K562 (cell line): ENCODE results near the gene RAB40B. TPM values are rescaled to one million over a fixed set of nuclear protein-coding genes. Genes with fewer than 3 reads are reported as not detected.
A peak's percentile ranks its signal among the peaks of the same experiment; 100 is the strongest.

Experiments used
- ARID1B ChIP-seq: fragments of 450-650 bp; IDR thresholded peaks from 2 replicates; pipeline ENCODE4 v1.6.1; 2016; ENCODE audit warnings: antibody characterized with exemption, mild to moderate bottlenecking, inconsistent platforms
- CC2D1A ChIP-seq: fragments of 450-650 bp; IDR thresholded peaks from 2 replicates; pipeline ENCODE4 v1.6.1; 2017; ENCODE audit warnings: mild to moderate bottlenecking
- CREB1 ChIP-seq, 2 experiments: sonication (generic) in 1 of 2; formaldehyde crosslinking in 1 of 2; IDR thresholded peaks; 2 replicates each; pipeline versions ENCODE4 v1.6.1 to v1.8.0; 2012 to 2022; ENCODE audit warnings: inconsistent platforms in 1 of 2, mild to moderate bottlenecking in 1 of 2, missing genetic modification reagents in 1 of 2, moderate library complexity in 1 of 2
- CREM ChIP-seq: IDR thresholded peaks from 2 replicates; pipeline ENCODE4 v1.6.1; 2014; ENCODE audit warnings: antibody characterized with exemption, low read depth
- DPF2 ChIP-seq: fragments of 450-650 bp; IDR thresholded peaks from 2 replicates; pipeline ENCODE4 v1.6.1; 2016
- FOSL1 ChIP-seq: fragments of 200-800 bp; sonication (Bioruptor generic); conservative IDR thresholded peaks from 2 replicates; pipeline ENCODE4 v1.6.1; 2016; ENCODE audit warnings: missing genetic modification characterization, missing compliant biosample characterization
- FOXJ2 ChIP-seq: fragments of 200-800 bp; sonication (Bioruptor generic); IDR thresholded peaks from 2 replicates; pipeline ENCODE4 v1.6.1; 2016; ENCODE audit warnings: missing genetic modification characterization, missing compliant biosample characterization
- HDAC1 ChIP-seq, 2 experiments: fragments of 450-650 bp; IDR thresholded peaks; 2 replicates each; pipeline ENCODE4 v1.6.1; 2016 to 2017; ENCODE audit warnings: inconsistent platforms in 1 of 2, mild to moderate bottlenecking in 1 of 2, moderate library complexity in 1 of 2
- JUND ChIP-seq, 2 experiments: IDR thresholded peaks; 2 replicates in 1 of 2; 3 replicates in 1 of 2; pipeline ENCODE4 v1.6.1; 2011; ENCODE audit warnings: borderline replicate concordance in 2 of 2, low read depth in 2 of 2, low read length in 2 of 2, improper control_type of control experiment in 1 of 2, missing biosample characterization in 1 of 2, missing genetic modification characterization in 1 of 2, missing genetic modification reagents in 1 of 2
- KHSRP ChIP-seq: fragments of 450-650 bp; IDR thresholded peaks from 2 replicates; pipeline ENCODE4 v1.6.1; 2017
- KLF16 ChIP-seq: IDR thresholded peaks from 2 replicates; pipeline ENCODE4 v1.6.1; 2016; ENCODE audit warnings: antibody characterized with exemption
- LCOR ChIP-seq: sonication (generic); formaldehyde crosslinking; IDR thresholded peaks from 2 replicates; pipeline ENCODE4 v1.8.0; 2022; ENCODE audit warnings: mild to moderate bottlenecking, missing genetic modification reagents
- MAZ ChIP-seq, 2 experiments: fragments of 450-650 bp in 1 of 2; sonication (generic) in 1 of 2; formaldehyde crosslinking; IDR thresholded peaks in 1 of 2; conservative IDR thresholded peaks in 1 of 2; 2 replicates each; pipeline versions ENCODE4 v1.4.0 to v1.5.0; 2020; ENCODE audit warnings: mild to moderate bottlenecking in 1 of 2, missing genetic modification reagents in 1 of 2
- PML ChIP-seq: IDR thresholded peaks from 2 replicates; pipeline ENCODE4 v1.6.1; 2012; ENCODE audit warnings: low read length, inconsistent platforms
- SAP30 ChIP-seq: fragments of 200-600 bp; sonication (generic); IDR thresholded peaks from 2 replicates; pipeline ENCODE4 v1.6.1; 2012; ENCODE audit warnings: borderline replicate concordance, low read depth, mild to moderate bottlenecking, moderate library complexity, low read length, control low read depth, inconsistent platforms; ENCODE audit not compliant: insufficient read depth, poor library complexity, severe bottlenecking
- USF1 ChIP-seq: sonication (generic); formaldehyde crosslinking; IDR thresholded peaks from 2 replicates; pipeline ENCODE4 v1.9.0; 2022; ENCODE audit warnings: mild to moderate bottlenecking, missing genetic modification reagents
- USF2 ChIP-seq: sonication (generic); formaldehyde crosslinking; IDR thresholded peaks from 2 replicates; pipeline ENCODE4 v1.5.0; 2020; ENCODE audit warnings: missing genetic modification reagents
- ZNF436 ChIP-seq: fragments of 250-450, 450-650 bp; sonication (Bioruptor Pico); formaldehyde crosslinking; IDR thresholded peaks from 2 replicates; pipeline ENCODE4 v1.7.0; 2020; ENCODE audit warnings: mild to moderate bottlenecking
- ZNF589 ChIP-seq: fragments of 200-800 bp; sonication (Bioruptor generic); IDR thresholded peaks from 2 replicates; pipeline ENCODE4 v1.6.1; 2016; ENCODE audit warnings: low read depth, missing genetic modification characterization, missing compliant biosample characterization
- ZNF699 ChIP-seq: fragments of 250-450 bp; sonication (Bioruptor Pico); IDR thresholded peaks from 2 replicates; pipeline ENCODE4 v1.8.0; 2021; ENCODE audit warnings: mild to moderate bottlenecking, moderate library complexity; ENCODE audit not compliant: insufficient replicate concordance
- polyA plus RNA-seq, 8 experiments: library from polyadenylated mRNA; depleted of rRNA in 4 of 8; stranded (reverse) in 5 of 8; unstranded in 3 of 8; fragments of >200 nt; fragmentation: Nextera tagmentation in 2 of 8; fragmentation: Illumina TruSeq in 1 of 8; extraction: Ambion mirVana in 2 of 8; extraction: Trizol in 1 of 8; gene quantifications; 2 replicates each; pipeline versions ENCODE4 v1.2.1 to v1.2.3, GENCODE V29; 2011 to 2014; ENCODE audit warnings: inconsistent platforms in 1 of 8, missing spikeins in 1 of 8
- total RNA-seq, 7 experiments: library from RNA; depleted of rRNA in 6 of 7; stranded (reverse); fragments of >200 nt in 6 of 7; fragmentation: Illumina TruSeq in 2 of 7; extraction: Trizol in 2 of 7; gene quantifications; 2 replicates each; pipeline versions ENCODE4 v1.2.1 to v1.2.3, GENCODE V29; 2011 to 2021; ENCODE audit warnings: low replicate concordance in 1 of 7

RAB40B gene
- total and polyA plus RNA-seq, 9 of the 15 experiments (the other 6 are each of a cell fraction or from before 2014, with no cell fraction given) = 0.13 to 4.6 (median 1.4) TPM

GRCh38 chr17:82737967-82738877, 39.7 kb upstream of the RAB40B start (continued):
- peak; percentile 28; the same call in 1 of the 2 replicates for TF ChIP-seq CREM
- 0 out of 2 replicates have a peak, but pooled peaks have one; percentile 19 for TF ChIP-seq PML
- TF ChIP-seq JUND (IDR thresholded peaks at IDR 0.05; ENCODE audit: borderline replicate concordance, low read depth, low read length) = peak; percentile 25; the same call in 1 of the 2 replicates
- TF ChIP-seq JUND (tag; IDR thresholded peaks at IDR 0.05; ENCODE audit: borderline replicate concordance, low read depth, low read length) = peak; percentile 16; the same call in 1 of the 3 replicates
- peak; percentile 54 for TF ChIP-seq SAP30
- 0 out of 2 replicates have a peak, but pooled peaks have one; percentile 23 for TF ChIP-seq USF2
- TF ChIP-seq ARID1B = peak; percentile 55
- TF ChIP-seq LCOR (CRISPR knock-in tag) = peak; percentile 62; the same call in 1 of the 2 replicates
- TF ChIP-seq HDAC1 (IDR thresholded peaks at IDR 0.05) = 0 out of 4 replicates have a peak, but pooled peaks of 1 of the 2 experiments have one; percentile 36
- TF ChIP-seq FOSL1 (tag) = peak; percentile 59
- no peak for TF ChIP-seq KHSRP
- TF ChIP-seq KLF16 = 0 out of 2 replicates have a peak, but pooled peaks have one; percentile 9
- TF ChIP-seq CC2D1A = 0 out of 2 replicates have a peak, but pooled peaks have one; percentile 28
- TF ChIP-seq MAZ (CRISPR knock-in tag; conservative IDR thresholded peaks at IDR 0.05 in 1 of 2, IDR thresholded peaks at IDR 0.05 in 1 of 2) = peak; percentile 38 to 59; a peak in 3 of 4 replicates
- TF ChIP-seq ZNF589 (CRISPR knock-in tag) = 0 out of 2 replicates have a peak, but pooled peaks have one; percentile 35
- peak; percentile 60; the same call in 1 of the 2 replicates for TF ChIP-seq DPF2
- TF ChIP-seq ZNF436 (CRISPR knock-in tag) = no peak
- no peak for TF ChIP-seq CREB1 (IDR thresholded peaks at IDR 0.05)
- TF ChIP-seq CREB1 (CRISPR knock-in tag; IDR thresholded peaks at IDR 0.05) = 0 out of 2 replicates have a peak, but pooled peaks have one; percentile 36
- peak; percentile 87 for TF ChIP-seq USF1 (CRISPR knock-in tag)
- TF ChIP-seq FOXJ2 (tag) = 0 out of 2 replicates have a peak, but pooled peaks have one; percentile 42
- no peak for TF ChIP-seq ZNF699 (CRISPR knock-in tag)
